ENCODE data around the gene XYLT1.
"Not testable (repeated sequence)": the region's sequence is repeated elsewhere in the genome, so short reads cannot be mapped to it uniquely, and the experiment has no call there.

Gene XYLT1

DNA sequence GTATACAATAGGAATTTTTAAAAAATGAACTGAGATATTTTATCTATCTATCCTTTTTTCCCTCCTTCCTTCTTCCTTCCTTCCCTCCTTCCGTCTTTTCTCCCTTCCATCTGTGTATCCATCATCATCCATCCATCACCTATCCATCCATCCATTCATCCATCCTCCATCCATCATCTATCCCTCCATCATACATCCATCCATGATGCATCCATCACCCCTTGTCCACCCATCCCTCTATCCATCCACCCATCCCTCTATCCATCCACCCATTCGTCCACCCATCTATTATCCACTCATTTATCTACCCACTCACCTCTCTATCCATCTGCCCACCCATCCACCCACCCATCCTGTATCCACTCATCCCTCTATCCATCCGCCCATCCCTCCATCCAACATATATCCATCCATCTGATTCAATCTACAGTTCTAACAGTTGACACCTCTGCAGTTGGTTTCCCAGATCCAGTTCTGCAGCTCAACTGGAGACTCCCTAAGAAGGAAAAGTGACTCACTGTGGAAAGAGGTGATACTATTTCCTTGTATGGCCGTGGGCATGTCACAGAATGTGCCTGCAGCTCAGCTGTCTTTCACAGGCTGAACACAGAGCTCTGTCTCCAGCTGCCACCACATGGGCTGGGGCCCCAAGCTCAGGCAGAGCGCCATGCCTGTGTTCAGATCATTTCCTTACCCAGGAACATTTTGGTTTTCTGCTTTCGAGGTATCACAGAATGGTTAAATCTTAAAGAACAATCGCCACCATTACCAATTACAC is 130.8 kb downstream of the XYLT1 start:
- no peak overlapping the region for H3K27ac Mint-ChIP-seq
- H3K4me1 Mint-ChIP-seq: peaks cover 48% of the 10 kb centered on the region
- H3K36me3 Mint-ChIP-seq (ENCODE audit: low read depth): no peaks in the 10 kb centered on the region
- no peak overlapping the region for H3K4me3 Mint-ChIP-seq
- no peaks in the 10 kb centered on the region for H3K27me3 Mint-ChIP-seq (ENCODE audit: low read depth)
- H3K9me3 Mint-ChIP-seq: no peaks in the 10 kb centered on the region
- TF ChIP-seq, protein P1, sequence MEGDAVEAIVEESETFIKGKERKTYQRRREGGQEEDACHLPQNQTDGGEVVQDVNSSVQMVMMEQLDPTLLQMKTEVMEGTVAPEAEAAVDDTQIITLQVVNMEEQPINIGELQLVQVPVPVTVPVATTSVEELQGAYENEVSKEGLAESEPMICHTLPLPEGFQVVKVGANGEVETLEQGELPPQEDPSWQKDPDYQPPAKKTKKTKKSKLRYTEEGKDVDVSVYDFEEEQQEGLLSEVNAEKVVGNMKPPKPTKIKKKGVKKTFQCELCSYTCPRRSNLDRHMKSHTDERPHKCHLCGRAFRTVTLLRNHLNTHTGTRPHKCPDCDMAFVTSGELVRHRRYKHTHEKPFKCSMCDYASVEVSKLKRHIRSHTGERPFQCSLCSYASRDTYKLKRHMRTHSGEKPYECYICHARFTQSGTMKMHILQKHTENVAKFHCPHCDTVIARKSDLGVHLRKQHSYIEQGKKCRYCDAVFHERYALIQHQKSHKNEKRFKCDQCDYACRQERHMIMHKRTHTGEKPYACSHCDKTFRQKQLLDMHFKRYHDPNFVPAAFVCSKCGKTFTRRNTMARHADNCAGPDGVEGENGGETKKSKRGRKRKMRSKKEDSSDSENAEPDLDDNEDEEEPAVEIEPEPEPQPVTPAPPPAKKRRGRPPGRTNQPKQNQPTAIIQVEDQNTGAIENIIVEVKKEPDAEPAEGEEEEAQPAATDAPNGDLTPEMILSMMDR (IDR thresholded peaks at IDR 0.05; ENCODE audit: unreplicated experiment in 3 of 3): no peak

GRCh38 chr16:17338244-17338643 is 132.5 kb downstream of the XYLT1 start:
- peak overlapping the region in 1 of 3 experiments; percentile 37 for H3K4me3 Mint-ChIP-seq
- H3K9me3 Mint-ChIP-seq: no peaks in the 10 kb centered on the region
- TF ChIP-seq, protein P1 (IDR thresholded peaks at IDR 0.05; ENCODE audit: unreplicated experiment in 3 of 3): no peak
- no peaks in the 10 kb centered on the region for H3K36me3 Mint-ChIP-seq (ENCODE audit: low read depth)
- H3K4me1 Mint-ChIP-seq: peaks cover 50% of the 10 kb centered on the region
- H3K27me3 Mint-ChIP-seq (ENCODE audit: low read depth): no peaks in the 10 kb centered on the region
- H3K27ac Mint-ChIP-seq: no peak overlapping the region

DNA sequence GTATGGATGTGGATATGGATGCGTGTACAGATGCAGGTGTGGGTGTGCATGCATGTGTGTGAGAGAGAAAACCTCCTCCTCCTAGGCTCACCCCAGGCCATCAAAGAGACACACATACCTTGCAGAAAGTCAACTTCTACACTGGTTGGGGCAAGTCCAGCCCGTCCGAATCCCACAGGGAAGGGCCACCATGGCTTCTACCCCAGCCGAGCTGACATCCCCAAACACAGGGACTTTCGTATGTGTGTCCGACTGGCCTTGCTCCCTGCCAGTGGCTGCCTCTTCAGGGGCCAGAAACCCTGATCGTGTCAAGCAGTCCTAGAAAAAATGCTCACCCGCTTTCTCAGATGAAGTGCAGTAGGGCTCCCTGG is 134.2 kb downstream of the XYLT1 start:
- H3K9me3 Mint-ChIP-seq: no peaks in the 10 kb centered on the region
- peaks cover 42% of the 10 kb centered on the region for H3K4me1 Mint-ChIP-seq
- peaks cover 4% of the 10 kb centered on the region for H3K27me3 Mint-ChIP-seq (ENCODE audit: low read depth)
- peak overlapping the region in 1 of 3 experiments; percentile 1 for H3K27ac Mint-ChIP-seq
- H3K4me3 Mint-ChIP-seq: no peak overlapping the region
- no peaks in the 10 kb centered on the region for H3K36me3 Mint-ChIP-seq (ENCODE audit: low read depth)
- TF ChIP-seq, protein P1 (IDR thresholded peaks at IDR 0.05; ENCODE audit: unreplicated experiment in 3 of 3): no peak

GRCh38 chr16:17335826-17336529 is 134.8 kb downstream of the XYLT1 start:
- TF ChIP-seq, protein P1 (IDR thresholded peaks at IDR 0.05; ENCODE audit: unreplicated experiment in 3 of 3): no peak
- Mint-ChIP-seq H3K27ac (peak overlapping the region in 1 of 3 experiments; percentile 1), H3K36me3 (ENCODE audit: low read depth) (no peaks in the 10 kb centered on the region), H3K4me3 (no peak overlapping the region), H3K27me3 (ENCODE audit: low read depth) (peaks cover 4% of the 10 kb centered on the region), H3K4me1 (peaks cover 37% of the 10 kb centered on the region), H3K9me3 (no peaks in the 10 kb centered on the region)

DNA sequence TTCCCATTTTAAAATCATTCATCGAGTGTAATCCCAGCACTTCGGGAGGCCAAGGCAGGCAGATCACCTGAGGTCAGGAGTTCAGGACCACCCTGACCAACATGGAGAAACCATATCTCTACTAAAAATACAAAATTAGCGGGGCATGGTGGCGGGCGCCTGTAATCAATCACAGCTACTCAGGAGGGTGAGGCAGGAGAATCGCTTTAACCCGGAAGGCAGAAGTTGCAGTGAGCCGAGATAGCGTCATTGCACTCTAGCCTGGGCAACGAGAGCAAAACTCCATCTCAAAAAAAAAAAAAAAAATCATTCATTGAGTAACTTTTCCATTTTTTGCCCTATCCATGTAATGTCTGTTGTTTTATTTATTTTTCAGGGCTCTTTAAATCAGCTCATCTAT is 135.4 kb downstream of the XYLT1 start:
- H3K4me1 Mint-ChIP-seq: peaks cover 31% of the 10 kb centered on the region
- H3K9me3 Mint-ChIP-seq; H3K27me3 Mint-ChIP-seq (ENCODE audit: low read depth); H3K27ac Mint-ChIP-seq; H3K36me3 Mint-ChIP-seq (ENCODE audit: low read depth); H3K4me3 Mint-ChIP-seq: not testable (repeated sequence)

DNA sequence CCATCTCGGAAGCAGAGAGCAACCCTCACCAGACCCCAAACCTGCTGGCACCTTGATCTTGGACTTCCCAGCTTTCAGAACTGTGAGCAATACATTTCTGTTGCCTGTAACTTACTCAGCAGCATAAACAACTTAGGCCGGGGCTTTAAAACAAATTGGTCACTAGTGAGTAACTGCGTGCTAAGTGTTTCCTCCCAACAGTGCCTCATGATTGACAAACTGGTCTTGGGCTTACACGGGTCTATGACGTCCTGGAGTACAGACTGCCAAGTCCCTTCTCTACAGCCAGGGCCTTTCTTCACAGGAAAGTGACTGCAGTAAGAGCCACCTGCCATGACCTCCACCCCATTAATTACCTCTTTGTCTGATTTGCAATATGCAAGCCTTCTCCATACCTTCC is 136.7 kb downstream of the XYLT1 start:
- no peak overlapping the region for H3K27ac Mint-ChIP-seq
- H3K4me3 Mint-ChIP-seq: no peak overlapping the region
- no peaks in the 10 kb centered on the region for H3K9me3 Mint-ChIP-seq
- H3K27me3 Mint-ChIP-seq (ENCODE audit: low read depth): peaks cover 7% of the 10 kb centered on the region
- TF ChIP-seq, protein P1 (IDR thresholded peaks at IDR 0.05; ENCODE audit: unreplicated experiment in 3 of 3): no peak
- peaks cover 38% of the 10 kb centered on the region for H3K4me1 Mint-ChIP-seq
- no peaks in the 10 kb centered on the region for H3K36me3 Mint-ChIP-seq (ENCODE audit: low read depth)

All from nephron (organoid).